SHP77 treated with DMSO at 0.1 percent for 48 hours (cell line): Measurements from ENCODE around the gene LHFPL2.
"Not testable (repeated sequence)": the region's sequence is repeated elsewhere in the genome, so short reads cannot be mapped to it uniquely, and the experiment has no call there.

Experiments
- DNase-seq: peaks from one replicate; lab custom pipeline; 2025; lab: John Stamatoyannopoulos, UW

LHFPL2 gene

DNA sequence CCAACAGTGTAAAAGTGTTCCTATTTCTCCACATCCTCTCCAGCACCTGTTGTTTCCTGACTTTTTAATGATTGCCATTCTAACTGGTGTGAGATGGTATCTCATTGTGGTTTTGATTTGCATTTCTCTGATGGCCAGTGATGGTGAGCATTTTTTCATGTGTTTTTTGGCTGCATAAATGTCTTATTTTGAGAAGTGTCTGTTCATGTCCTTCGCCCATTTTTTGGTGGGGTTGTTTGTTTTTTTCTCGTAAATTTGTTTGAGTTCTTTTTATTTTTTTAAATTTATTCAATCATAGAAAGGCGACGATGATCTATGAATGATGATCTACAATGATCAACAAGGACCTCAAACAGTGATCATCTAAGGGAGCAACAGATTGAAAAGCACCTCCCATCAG lies 28.5 kb downstream of the LHFPL2 start:
- not testable (repeated sequence) for DNase-seq

DNA sequence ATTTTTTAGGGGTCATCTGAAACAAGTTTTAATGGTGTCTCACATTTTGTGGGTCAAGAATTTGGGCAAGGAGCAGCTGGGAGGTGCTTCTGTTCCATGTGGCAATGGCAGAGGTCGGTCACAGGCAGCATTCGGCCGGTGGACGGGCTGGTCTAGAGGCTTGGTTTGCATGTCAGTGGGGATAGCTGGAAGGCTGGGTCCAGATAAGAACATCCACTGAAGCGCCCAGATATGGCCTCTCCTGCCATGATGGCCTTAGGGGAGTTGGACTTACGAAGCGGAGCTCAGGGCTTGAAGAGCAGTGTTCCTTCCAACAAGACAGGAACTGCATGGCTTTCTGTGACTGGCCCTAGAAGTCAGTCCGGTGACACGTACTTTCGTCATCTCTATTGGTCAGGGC lies 30.3 kb downstream of the LHFPL2 start:
- DNase-seq, result no peak

GRCh38 chr5:78615697-78616096 lies 32.9 kb downstream of the LHFPL2 start:
- no peak for DNase-seq

GRCh38 chr5:78614816-78615215 lies 33.8 kb downstream of the LHFPL2 start:
- no peak for DNase-seq

DNA sequence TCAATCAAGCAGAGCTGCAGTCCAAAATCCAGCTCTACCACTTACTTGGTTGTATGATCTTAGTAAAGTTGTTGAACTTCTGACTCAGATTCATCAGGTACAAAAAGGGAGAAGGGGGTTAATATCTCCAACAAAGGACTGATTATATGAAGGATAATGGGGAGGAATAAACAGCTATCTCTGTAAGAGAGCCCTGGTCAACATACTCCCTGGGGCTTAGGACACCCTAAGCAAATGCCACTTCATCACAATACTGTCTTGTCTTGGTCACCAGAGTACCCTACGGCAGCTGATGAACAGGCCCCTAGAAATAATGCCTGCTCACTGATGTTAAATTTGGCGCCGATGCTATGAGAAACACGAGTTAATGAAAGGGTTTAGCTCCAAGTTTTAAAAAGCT lies 34.8 kb downstream of the LHFPL2 start:
- DNase-seq, result no peak

DNA sequence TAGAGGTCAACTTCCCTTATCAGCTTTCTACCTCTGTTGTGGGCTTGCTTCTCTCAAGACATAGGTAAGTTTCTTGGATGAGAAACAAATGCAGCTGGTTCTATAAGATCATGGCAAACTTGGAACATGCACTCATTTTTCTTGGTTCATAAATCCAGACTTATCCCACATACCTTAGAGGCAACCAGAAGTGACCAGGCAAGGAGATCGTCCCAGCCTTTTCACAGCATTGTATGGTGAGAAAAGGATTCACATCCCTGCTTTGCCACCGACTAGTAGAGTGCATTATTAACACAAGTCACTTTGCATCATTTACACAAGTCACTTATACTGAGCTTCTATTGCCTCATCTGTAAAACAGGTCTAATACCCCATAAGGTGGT lies 35.4 kb downstream of the LHFPL2 start:
- no peak for DNase-seq

GRCh38 chr5:78612227-78613150 lies 36.1 kb downstream of the LHFPL2 start:
- DNase-seq, result no peak

DNA sequence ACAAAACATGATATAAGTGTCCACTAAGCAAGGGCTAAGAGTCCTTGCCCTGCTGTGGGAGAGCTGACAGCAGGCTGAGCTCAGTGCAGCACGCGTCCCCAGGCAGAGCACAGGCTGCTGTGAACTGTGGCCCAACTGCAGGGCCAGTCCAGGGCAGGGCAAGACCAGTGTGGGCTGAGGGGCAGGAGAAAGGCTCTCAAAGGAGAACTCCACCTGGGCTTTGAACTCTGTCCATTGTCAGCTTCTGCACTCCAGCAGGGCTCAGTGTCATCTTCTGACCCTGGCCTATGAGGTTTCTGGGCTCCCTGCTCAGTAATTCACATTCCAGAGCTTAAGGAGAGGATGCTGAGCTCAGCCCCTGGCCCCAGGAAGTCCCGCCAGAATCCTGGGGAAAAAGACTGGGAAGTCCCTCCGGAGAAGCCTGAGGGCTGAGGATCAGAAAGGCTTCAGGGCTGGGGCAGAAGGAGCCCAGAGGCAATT lies 37.4 kb downstream of the LHFPL2 start:
- no peak for DNase-seq

DNA sequence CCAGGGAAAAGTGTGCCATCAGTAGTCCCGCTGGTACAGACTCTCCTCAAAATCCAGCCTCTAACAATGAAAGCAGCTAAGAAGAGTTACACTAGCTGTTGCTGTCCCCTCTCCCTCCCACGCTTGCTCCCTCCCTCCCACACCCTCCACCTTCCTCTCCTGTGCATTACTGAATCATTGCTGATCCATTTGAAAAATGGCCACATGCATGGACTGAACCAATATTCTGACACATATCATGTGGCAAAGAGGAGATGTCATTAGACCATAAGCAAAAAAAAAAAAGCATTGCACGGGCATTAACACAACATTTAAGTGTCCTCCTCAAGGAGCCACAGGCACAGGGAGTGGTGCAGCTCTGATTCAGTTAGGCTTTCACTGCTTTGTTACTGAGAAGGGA lies 37.9 kb downstream of the LHFPL2 start:
- no peak for DNase-seq

DNA sequence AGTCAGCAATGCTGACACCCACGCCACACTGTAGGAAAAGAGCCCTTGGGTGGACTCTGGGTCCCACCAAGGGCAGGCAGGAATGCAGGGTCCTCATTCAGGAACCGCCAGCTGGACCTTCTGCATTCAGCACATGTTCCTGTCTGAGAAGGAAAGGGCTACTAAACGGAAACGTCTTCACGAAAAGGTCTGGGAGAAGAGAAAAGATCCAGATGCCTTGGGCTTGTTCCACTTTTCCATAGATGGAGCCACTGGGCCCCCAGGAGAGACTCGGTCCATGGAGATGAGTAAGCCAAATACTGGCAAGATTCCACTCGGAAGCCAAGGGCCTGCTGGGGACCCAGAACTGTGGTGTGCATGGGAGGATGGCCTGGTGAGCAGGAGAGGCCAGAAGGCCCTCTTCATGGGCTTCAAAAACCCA lies 38.4 kb downstream of the LHFPL2 start:
- DNase-seq, result no peak

- no peak for DNase-seq
Measured at GRCh38 chr5:78607864-78608263, 40.7 kb downstream of the LHFPL2 start.

- DNase-seq, result no peak
Measured at GRCh38 chr5:78606241-78606640, 42.3 kb downstream of the LHFPL2 start.

GRCh38 chr5:78605611-78606010 lies 43.0 kb downstream of the LHFPL2 start:
- DNase-seq, result no peak

GRCh38 chr5:78604689-78605285 lies 43.8 kb downstream of the LHFPL2 start:
- DNase-seq, result no peak

DNA sequence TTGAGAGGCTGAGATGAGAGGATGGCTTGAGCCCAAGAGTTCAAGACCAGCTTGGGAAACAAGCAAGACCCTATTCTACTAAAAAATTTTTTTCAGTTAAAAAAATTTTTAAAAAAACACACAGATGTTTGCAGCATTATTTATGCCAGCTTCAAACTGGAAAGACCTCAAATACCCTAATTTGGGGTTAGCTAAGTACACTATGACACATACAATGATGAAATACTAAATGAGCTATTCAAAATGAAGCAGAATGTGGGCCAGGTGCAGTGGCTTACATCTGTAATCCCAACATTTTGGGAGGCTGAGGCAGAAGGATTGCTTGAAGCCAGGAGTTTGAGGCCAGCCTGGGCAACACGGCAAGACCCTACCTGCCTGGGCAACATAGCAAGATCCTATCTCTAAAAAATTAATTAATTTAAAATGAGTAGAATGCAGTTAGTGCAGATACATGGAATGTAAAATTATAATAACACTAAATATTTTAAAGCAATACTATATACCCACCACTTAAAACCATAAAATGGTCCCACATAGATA lies 44.9 kb downstream of the LHFPL2 start:
- no peak for DNase-seq

DNA sequence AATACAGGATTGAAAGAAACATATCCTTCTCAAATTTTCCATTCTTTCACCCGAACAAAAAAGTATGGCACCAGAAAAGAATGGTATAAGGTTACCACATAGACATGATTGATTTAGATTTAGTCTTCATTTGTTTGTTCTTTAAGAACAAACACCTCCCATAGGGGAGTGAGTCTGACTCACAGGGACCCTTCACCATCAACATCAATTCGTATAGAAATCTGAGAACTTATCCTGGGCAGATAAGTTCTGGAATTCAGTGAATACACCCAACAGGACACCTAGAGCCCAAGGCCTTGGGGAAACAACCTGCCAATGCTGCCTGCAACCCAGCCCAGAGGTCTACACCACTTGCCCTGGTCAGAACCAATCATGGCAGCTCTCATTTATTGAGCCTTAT lies 46.2 kb downstream of the LHFPL2 start:
- no peak for DNase-seq

DNA sequence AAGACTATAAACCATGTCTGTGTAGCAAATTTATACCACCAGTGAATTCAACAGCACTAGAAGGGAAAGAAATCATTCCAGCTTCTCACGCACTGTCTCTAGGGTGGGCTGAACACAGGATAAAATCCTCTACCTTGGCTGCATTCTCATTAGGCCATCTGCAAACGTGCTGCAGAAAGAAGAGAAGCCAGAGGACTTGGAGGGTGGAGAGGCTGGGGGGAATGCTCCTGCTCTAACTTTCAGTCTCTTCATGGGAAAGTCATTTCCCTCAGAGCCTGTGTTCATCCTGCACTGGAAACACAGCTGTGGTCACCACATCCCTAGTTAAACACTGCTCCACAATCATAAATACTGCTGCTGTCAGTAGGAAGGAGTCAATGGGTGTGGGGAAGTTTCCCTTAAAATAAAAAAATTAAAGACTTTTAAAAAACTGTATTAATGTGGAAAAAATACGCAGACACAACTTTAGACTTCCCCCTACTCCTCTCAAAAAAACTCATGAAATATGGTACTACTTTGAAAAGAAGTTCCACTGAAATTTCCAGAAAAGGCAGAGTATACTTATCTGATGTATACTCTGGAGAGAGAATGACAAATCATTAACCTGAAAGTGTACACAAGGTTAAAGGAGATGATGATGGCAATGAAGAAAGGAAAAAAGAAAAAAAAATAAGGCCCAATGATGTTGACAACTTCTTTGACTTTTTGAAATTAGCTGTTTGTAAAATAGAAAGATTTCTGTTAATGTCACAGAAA lies 46.8 kb downstream of the LHFPL2 start:
- DNase-seq, result no peak

GRCh38 chr5:78600687-78601414 lies 47.7 kb downstream of the LHFPL2 start:
- no peak for DNase-seq

GRCh38 chr5:78598973-78599372 lies 49.6 kb downstream of the LHFPL2 start:
- DNase-seq, result no peak

DNA sequence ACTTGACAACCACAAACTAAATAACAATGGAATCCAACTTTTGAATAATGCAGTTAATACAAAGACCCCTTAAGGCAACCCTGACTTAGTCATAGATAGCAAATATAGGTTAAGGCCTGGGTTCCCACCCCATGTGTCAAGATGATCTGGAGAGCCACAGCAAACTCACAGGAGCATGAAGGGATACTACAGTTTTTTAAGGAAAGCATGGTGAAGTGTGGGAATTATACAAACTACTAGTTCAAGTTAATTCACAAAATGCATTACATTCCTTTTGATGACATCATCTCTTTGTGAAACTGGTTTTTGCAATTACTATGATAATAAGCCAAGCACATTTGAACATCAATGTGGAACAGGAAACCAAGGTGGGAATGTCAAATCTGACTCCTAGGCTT lies 50.6 kb downstream of the LHFPL2 start:
- no peak for DNase-seq

GRCh38 chr5:78597068-78597973 lies 51.3 kb downstream of the LHFPL2 start:
- no peak for DNase-seq
